CD4-positive, alpha-beta T cell treated with Interleukin-6 for 4 hours (primary cell): ENCODE measurements around the gene TTC9.

Source experiments
- DNase-seq: peaks from one replicate; pipeline ENCODE4 v3.0.0-alpha.2; 2020; ENCODE audit warnings: mixed read lengths

Gene TTC9

DNA sequence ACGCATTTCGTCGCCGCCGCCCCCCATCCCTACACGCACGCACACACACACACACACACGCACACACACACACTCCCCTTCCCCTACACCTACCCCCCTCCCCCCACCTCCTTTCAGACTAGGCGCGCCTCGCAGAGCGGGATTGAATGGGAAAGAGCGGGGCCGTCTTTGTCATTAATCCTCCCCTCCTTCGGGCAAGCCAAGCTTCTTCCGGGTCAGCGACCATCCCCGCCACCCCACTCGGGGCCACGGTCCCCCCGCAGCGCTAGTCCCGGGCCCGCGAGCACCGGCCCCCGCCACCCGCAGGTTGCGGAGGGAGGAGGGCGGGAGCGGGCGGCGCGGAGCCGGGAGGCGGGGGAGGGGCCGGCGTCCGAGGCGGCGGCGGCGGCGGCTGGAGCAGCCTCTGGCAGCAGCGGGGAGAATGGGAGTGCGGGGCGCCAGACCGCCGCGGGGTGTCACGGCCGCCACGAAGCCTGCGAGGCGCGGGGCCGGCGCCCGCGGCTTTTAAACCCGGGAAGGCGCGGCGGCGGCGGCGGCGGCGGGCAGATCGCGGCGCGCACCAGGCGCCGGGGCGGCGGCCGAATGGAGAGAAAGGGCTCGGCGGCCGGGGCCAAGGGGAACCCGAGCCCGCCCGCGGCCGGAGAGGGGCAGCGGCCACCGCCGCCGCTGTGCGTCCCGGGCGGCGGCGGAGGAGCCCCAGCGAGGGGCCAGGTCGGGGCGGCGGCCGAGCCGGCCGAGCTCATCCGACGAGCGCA, at the start of gene TTC9:
TTC9 (plus strand) TSS at position 369 of the 755 bp plus-strand sequence; CDS start at position 583, 214 bp downstream.
- peak; percentile 51 for DNase-seq

DNA sequence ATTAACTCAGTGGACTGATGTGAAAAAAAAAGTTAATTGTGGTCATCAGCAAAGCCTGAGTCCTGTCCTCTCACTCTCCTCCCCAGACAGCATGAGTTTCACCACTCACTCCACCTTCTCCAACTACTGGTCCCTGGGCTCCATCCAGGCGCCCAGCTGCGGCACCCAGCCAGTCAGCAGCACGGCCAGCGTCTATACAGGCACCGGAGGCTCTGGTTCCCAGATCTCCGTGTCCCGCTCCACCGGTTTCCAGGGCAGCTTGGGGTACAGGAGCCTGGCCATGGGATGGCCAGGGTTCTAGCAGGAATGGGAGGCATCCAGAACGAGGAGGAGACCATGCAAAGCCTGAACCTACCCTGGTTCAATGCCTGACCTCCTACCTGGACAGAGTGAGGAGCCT, 47.3 kb upstream of the TTC9 start:
- DNase-seq, result no peak

DNA sequence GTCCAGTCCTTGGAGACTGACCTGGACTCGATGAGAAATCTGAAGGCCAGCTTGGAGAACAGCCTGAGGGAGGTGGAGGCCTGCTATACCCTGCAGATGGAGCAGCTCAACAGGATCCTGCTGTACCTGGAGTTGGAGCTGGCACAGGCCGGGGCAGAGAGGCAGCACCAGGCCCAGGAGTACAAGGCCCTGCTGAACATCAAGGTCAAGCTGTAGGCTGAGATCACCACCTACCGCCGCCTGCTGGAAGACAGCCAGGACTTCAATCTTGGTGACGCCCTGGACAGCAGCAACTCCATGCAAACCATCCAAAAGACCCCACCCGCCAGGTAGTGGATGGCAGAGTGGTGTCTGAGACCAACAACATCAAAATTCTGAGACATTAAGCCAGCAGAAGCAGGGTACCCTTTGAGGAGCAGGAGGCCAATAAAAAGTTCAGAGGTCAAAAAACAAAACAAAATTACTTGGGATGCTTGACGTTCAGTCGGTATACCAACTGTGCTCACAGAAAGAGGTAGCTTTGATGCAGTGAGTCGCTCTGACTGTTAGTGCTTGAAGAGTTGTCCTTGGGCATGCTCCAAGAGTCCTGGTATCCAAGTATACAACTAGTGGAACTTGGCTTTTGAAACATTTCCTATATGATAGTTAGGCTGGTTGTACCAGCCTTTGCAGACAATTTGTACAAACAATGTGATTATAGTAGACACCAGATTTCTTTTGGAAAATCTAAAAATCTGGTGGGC, 46.1 kb upstream of the TTC9 start:
- no peak for DNase-seq

DNA sequence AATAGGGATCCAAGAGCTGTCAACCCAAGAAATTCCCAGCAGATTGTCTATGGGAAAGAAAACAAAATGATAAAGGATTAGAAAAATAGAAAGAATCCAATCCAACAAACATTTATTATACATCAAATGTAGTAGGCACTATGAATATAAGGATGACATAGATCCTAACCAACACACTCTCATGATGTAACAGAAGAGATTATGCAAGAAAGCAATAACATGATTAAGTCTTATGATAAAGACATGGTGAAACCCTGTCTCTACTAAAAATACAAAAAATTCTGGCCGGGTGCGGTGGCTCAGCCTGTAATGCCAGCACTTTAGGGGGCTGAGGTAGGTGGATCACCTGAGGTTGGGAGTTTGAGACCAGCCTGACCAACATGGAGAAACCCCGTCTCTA, 44.0 kb upstream of the TTC9 start:
- DNase-seq, result no peak

DNA sequence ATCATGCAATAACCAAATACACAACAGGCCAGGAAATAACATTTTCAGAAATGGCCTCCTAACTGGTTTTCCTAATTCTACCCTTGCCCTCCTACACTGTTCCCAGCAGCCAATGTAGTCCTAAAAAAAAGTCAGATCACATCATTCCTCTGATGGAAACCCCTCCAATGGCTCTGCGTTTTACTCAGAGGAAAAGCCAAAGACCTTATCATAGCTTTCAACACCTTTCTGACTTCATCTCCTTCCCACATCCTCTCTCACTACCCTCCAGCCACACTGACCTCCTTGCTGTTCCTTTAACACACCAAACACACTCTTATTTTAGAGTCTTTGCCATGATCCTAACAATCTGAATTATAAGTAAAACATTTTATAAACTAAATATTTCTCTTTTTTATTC, 42.4 kb upstream of the TTC9 start:
- DNase-seq, result no peak

DNA sequence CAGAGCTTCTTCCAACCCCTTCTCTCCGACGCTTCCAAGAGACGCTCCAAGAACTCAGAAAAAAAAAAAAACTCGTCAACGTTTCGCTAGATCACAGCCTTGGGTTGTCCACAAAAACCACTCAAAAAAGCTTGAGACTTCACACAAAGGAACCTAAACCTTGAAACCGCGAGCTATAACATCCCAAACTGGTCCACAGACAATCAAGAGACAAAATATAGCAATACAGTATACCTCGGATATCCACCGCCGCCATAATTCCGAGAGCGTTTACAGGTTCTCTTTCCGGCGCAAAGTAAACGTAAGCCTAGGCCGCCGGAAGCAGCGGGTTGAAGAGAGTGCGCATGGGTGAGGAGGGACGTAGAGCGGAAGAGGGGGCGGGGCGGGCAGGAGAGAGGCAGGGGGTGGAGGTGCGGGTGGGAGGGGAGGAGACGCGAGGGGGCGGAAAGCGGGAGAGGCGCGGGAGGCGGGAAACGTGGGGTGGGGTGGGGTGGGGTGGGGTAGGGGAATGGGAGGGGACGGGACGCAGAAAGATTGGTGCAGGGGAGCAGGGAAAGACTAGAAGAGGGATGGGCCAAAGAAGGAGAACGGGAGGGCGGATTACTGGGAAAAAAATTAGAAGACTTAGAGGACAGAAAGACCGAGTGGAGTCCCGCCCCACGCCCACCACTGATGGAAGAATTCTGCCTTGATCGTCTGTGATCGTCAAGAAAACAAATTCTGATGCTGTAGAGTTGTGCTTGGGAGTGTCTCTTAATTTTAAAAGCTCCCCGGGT, 41.1 kb upstream of the TTC9 start, which contains the start of gene MED6:
MED6 (minus strand) TSS at position 274 of the 776 bp plus-strand sequence; CDS start at position 256, 18 bp downstream.
- DNase-seq, result peak; percentile 93

DNA sequence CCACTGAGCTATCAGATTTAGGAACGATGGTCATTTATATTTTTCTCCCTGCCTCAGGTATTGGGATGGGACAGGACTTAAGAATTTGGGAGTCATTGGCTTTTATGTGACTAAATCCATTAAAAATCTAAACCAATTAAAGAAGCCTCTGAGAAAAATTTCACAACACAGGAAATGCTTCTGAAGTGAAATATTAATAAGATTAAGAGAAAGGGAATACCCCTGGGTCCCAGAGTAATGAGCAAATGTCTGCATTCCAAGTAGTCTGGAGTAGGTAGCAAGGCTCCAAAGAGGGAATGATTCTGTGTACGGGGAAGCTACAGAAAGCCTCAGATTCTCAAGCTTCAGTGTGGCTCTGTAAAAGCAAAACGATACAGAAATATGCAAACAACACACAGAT, 40.6 kb upstream of the TTC9 start:
- DNase-seq, result no peak

DNA sequence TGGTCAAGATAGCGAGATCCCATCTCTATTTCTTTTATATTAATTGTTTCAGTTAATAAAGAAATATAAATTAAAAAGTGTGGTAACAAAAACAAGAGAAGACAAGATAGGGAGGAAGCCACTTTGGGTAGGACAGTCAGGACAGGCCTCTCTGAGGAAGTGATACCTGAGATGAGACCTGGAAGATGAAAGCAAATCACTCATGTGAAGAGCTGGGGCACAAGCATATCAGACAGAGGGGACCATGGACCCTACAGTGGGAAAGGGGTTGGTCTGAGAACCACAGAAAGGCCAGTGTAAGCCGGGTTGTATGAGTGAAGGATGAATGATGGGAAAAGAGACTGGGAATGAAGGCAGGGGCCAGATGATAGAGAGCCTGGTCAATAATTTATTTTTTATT, 39.5 kb upstream of the TTC9 start:
- no peak for DNase-seq

DNA sequence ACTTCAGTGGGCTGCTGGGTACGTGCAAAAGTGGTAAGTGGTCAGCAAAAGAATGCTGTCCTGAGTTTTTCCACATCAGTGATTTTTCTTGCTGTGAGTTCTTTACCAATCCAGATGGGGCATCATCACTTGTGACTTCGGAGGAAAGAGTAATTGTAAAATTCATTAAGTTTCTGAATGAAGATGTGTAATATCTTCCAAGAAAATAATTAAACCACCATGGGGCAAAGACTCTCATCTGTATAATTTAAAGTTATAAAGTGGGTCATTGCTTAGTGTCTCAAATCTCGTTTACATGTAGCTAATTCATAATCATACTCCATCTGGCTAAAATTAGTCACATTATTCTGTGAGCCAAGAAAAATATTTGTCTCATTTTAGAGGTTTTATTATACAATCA, 30.5 kb upstream of the TTC9 start:
- DNase-seq, result no peak

DNA sequence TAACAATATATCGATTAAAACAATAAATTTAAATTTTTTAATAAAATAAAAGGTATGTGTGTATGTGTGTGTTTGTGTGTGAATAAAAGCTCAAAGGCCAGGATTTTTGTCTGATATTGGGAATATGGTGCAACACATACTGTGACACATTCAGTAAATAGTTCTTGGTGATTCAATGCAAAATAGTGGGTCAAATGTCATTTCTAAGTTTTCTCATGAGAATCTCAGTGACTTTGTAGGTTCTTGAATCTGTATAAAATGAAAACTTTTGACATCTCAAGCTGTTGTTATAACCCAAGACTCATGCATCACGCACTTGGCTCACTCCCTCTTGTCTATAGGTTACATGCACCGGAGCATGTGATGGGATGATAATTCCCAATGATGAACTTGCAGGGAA, 25.1 kb upstream of the TTC9 start:
- DNase-seq, result no peak

DNA sequence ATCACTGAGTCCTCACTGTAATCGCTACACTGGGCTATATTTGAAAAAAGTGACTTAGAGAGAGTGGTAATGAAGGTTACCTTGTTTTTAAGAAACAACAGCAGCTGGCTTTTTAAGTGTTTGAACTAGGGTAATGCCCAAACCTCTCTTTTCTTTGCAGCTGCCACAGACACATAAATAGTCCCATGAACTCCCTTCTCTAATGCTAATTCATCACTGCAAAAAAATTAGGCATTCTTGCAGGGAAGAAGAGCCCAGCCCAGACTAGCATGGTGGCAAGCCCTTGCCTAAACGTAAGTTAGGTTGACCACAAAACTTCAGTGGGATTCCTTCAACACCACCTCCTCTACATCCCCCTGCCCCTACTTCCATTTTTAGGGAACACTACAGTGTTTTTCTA, 23.4 kb upstream of the TTC9 start:
- no peak for DNase-seq

DNA sequence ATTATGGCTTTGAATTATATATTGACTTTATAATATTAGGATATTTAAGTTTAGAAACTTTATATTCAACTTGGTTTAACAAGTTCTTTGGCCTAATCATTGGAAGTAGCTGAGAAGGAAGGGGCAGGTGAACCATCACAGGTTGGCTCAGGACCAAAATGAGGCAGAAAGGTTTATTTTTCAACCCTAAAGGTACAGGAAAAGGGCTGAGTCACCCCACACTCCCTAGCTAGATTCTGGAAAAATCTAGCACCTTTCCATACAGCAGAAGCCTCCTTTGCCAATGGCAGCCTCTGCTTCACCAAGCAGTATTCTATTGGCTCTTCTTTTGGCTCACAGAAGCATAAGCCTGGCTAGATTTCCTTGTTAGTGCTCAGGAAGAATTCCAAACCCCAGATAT, 22.0 kb upstream of the TTC9 start:
- no peak for DNase-seq

DNA sequence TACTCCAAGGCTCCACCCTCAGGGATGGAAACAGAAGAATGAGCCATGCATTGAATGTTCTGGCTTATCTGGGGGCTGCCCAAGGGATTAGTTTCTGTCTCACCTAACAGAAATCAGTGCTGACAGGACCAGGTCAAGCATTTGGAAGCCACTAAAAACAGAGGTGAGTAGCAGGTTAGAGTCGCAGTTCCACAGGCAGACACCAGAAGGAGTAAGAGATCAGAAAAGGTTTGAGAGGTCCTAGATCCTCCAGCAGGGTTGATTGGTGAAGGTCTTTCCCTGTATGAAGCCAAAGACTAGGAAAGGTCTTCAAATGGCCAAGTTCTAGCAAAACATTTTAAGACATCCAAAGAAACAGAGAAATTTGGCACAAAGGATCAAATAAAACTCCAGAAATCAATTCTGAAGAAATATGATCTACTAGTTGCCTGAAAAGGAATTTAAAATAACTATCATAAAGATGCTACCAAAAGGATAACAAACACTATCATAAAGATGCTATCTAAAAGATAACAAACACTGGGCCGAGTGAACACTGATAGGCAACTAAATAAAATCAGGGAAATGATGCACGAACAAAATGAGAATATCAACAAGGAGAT, 19.5 kb upstream of the TTC9 start:
- peak; percentile 67 for DNase-seq

DNA sequence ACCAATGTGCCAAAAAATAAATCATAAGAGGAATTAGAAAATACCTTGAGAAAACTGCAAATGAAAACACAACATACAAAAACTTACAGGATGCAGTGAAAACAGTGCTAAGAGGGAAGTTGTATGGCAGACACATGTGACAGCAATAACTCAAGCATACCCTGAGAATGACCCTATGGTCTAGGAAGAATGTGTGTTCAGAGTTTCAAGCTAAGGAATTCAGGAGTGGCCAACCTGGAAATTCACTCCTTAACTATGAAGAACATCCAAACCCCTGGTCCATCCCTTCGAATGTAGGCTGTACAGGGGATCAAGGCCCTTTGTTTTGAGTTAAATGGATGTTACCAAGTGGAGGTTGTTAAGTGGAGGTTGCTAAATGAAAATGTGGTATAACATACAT, 16.7 kb upstream of the TTC9 start:
- no peak for DNase-seq

DNA sequence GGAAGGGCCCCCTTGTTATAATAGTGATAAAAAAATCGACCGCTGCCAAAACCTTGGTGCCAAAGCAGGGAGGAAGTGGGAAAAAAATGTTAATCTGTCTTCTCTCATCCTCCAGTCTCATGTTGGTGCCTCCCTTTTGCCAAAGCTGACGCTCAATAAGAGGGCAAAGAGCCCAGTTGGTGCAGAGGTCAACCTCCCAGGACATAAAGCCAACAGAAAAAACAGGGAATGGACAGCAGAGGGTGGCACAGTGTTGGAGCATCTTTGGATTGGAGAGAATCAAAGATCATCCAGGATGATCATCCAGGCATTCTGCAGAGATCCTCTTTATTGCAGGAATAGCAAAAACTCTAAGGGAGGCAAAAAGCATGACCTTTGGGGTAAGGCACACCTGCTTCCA, 9.8 kb upstream of the TTC9 start:
- DNase-seq, result no peak

DNA sequence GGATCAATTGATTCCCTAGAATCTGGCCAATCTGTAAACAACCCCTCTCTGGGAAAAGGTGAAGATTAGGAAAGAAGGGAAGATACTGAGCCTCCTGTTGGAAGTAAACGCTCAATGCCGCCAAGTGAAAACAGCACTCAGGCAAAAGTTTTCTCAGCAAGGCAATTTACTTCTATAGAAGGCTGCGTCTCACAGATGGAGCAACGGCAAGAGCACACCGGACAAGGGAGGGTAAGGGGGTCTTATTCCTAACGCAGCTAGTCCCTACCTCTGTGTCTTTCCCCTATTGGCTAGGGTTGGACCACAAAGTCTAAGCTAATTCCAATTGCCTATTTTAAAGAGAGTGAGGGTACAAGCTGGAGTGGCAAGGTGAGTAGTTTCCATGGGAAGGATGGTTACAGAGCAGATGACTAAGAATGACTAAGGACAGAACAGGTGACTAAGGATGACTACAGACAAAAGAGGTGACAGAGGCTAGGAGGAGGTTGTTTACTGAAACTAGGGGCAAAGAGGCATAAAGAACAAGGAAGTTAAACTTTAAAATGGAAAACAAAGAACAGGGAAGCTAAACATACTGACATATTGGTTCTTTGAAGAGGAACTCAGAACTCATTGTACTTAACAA, 5.6 kb upstream of the TTC9 start:
- DNase-seq, result no peak

DNA sequence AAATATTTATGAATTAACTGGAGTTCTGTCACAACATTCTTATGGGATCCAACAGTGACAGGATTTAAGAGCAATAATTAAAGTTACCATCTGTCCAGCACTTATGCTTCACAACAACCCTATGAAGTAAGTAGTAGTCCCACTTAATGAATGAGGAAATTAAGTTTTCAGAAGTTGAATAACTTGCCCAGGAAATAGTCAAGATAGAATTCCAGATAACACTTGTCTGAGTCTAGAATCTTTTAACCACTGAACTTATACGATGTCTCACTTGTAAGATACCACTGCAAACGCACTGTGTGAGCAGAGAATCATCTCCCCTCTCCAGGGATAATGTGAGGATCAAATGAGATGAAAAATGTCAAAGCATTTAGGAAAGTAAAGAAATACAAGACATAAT, 3.3 kb upstream of the TTC9 start:
- DNase-seq, result no peak

DNA sequence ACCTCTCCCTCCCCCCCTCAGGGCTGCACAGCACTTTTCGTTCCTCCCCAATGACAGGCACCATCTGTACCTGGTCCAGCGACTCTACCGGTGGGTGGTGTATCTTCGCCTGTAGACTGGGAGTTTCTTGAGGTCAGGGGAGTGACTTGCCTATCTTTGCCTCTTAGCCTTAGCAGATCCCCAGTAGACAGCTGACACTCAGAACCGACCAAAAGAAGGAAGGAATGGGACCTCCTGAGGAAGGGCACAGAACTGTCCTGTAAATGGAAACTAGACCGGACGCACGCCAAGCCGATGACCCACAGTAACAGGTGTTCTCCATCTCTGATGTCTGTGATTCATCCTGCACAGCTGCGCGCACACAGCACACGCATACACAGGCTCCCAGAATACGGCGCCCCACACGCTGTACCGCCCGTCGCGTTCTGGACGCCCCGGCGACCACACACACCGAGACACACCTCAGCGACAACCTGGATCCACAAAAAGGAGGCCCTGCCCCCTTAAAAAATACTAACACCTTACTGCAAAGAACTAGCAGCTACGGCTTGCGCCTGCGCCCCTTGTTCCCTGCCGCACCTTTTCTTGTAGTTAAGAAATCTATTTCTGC, 673 bp upstream of the TTC9 start:
- DNase-seq, result peak; percentile 76

DNA sequence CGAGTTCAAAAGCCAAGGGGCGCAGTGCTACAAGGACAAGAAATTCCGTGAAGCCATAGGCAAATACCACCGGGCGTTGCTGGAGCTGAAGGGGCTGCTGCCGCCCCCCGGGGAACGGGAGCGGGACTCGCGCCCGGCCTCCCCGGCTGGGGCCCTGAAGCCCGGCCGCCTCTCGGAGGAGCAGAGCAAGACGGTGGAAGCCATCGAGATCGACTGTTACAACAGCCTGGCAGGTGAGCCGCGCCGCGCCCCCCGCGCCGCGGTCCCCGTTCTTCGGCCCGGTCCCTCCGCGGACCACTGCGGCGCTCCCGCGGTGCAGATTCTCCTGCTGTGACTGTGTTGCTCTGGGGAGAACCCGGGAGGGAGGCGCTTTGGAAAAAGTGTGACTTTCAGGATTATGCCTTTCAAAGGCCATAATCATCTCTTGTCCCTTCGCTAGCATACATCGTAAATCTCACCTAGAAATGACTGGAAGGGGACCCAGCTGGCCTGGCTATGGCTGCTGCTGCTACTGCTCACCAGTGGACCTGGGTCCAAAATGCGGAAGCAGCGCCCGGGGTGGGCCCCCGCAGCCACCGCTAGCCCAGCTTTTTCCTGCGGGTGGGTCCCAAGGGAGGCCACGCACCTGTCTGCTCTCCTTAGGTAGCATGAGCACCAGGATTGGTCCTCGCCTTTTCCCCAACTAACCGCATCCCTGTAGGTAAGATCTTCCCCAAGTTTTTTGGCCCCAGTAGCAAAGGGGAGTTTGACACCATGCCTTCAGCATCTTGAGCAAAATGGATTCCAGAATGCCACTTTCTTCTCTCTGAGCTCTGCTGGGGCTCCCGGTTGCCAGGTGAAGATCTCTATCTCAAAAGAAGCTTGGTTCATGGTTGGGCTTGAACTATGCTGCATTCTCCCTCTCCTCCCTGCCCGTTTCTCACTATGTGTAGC, 853 bp downstream of the TTC9 start:
- peak; percentile 39 for DNase-seq

DNA sequence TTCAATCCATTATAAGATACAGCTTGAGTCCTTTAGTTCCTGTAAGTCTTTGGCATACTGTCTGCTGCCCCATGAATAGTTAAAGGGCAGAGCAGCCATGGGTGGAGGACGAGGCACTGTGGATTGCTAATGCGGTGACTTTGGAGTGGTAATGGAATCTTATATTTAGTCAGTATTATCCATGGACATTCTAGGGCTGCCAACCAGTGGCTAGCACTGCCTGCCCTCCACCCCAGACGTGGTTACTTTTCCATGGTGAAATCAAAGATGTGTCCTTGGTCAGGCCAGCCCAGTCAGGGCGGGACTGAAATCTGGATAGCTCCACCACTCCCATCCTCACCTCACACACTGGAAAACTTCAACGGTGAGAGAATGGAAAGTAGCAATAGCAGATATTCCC, 2.3 kb downstream of the TTC9 start:
- DNase-seq, result no peak

DNA sequence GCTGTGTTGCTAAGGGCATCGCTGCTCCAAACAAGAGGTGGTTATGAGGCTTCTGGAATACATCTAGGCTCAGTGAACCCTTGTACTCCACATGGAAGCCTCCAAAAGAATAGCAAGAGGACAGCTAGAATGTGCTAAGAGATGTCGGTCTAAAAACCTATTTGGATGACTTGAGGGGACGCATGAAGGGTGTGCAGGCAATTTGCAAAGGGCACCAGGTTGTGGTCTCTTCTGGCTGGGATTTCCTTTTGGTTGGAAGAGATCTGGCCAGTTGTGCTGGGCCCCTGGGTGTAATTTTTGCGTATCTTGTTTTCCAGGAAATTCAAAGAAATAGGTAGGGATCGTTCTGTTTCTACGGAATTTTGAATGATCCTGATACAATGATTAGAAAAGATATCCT, 4.2 kb downstream of the TTC9 start:
- DNase-seq, result no peak
